Skeletal muscle satellite cell (primary cell): ENCODE results near the gene HCK.
A peak's percentile ranks its signal among the peaks of the same experiment; 100 is the strongest.

Source experiments
- H3K27me3 ChIP-seq: 2 replicates; pipeline ENCODE4 v1.7.0; 2013; ENCODE audit warnings: low read length; ENCODE audit not compliant: control insufficient read depth, insufficient read depth
- H3K36me3 ChIP-seq: 2 replicates; pipeline ENCODE4 v1.7.0; 2013; ENCODE audit warnings: mild to moderate bottlenecking, control low read depth, low read length; ENCODE audit not compliant: insufficient read depth
- H3K4me1 ChIP-seq: 2 replicates; pipeline ENCODE4 v1.7.0; 2013; ENCODE audit warnings: low read length; ENCODE audit not compliant: control insufficient read depth, insufficient read depth
- H3K4me2 ChIP-seq: 2 replicates; pipeline ENCODE4 v1.7.0; 2013; ENCODE audit warnings: mild to moderate bottlenecking, low read length
- H3K4me3 ChIP-seq: 2 replicates; pipeline ENCODE4 v1.7.0; 2013; ENCODE audit warnings: low read length
- H3K9ac ChIP-seq: 2 replicates; pipeline ENCODE4 v1.7.0; 2013; ENCODE audit warnings: mild to moderate bottlenecking, low read depth, low read length, moderate library complexity
- H3K9me3 ChIP-seq: replicated peaks from 2 replicates; pipeline ENCODE4 v1.7.0; 2013; ENCODE audit warnings: mild to moderate bottlenecking, control low read depth, low read length

The HCK gene

GRCh38 chr20:32017711-32018251, 34.3 kb upstream of the HCK start:
- no peaks in the 10 kb centered on the region for H3K36me3 ChIP-seq
- no peak overlapping the region for H3K4me3 ChIP-seq
- H3K4me1 ChIP-seq = no peaks in the 10 kb centered on the region
- no peak overlapping the region for H3K4me2 ChIP-seq
- no peak overlapping the region for H3K9ac ChIP-seq
- H3K9me3 ChIP-seq = no peaks in the 10 kb centered on the region
- peaks cover 74% of the 10 kb centered on the region for H3K27me3 ChIP-seq

GRCh38 chr20:32018269-32019155, 33.5 kb upstream of the HCK start:
- no peaks in the 10 kb centered on the region for H3K36me3 ChIP-seq
- H3K27me3 ChIP-seq = peaks cover 73% of the 10 kb centered on the region

GRCh38 chr20:32019156-32019510, 32.9 kb upstream of the HCK start:
- H3K9me3 ChIP-seq = no peaks in the 10 kb centered on the region
- no peak overlapping the region for H3K9ac ChIP-seq
- no peak overlapping the region for H3K4me2 ChIP-seq
- H3K4me1 ChIP-seq = no peaks in the 10 kb centered on the region
- H3K4me3 ChIP-seq = no peak overlapping the region
- peaks cover 73% of the 10 kb centered on the region for H3K27me3 ChIP-seq
- H3K36me3 ChIP-seq = no peaks in the 10 kb centered on the region

More at GRCh38 chr20:32018269-32019155, 33.5 kb upstream of the HCK start:
- H3K4me1 ChIP-seq = no peaks in the 10 kb centered on the region
- peak overlapping the region; percentile 65 for H3K4me2 ChIP-seq
- H3K4me3 ChIP-seq = peak overlapping the region; percentile 34
- no peaks in the 10 kb centered on the region for H3K9me3 ChIP-seq
- no peak overlapping the region for H3K9ac ChIP-seq

- Histone ChIP-seq H3K4me1 (no peaks in the 10 kb centered on the region), H3K27me3 (peaks cover 69% of the 10 kb centered on the region), H3K4me3 (no peak overlapping the region), H3K4me2 (no peak overlapping the region), H3K9me3 (no peaks in the 10 kb centered on the region), H3K36me3 (no peaks in the 10 kb centered on the region), H3K9ac (no peak overlapping the region)
These were observed 32.2 kb upstream of the HCK start for GRCh38 chr20:32019563-32020463.

GRCh38 chr20:32021091-32021490, 31.0 kb upstream of the HCK start:
- no peak overlapping the region for H3K9ac ChIP-seq
- no peak overlapping the region for H3K4me2 ChIP-seq
- no peaks in the 10 kb centered on the region for H3K4me1 ChIP-seq
- H3K4me3 ChIP-seq = no peak overlapping the region
- no peaks in the 10 kb centered on the region for H3K36me3 ChIP-seq
- no peaks in the 10 kb centered on the region for H3K9me3 ChIP-seq
- H3K27me3 ChIP-seq = peaks cover 69% of the 10 kb centered on the region

GRCh38 chr20:32024683-32025295, 27.3 kb upstream of the HCK start:
- no peaks in the 10 kb centered on the region for H3K36me3 ChIP-seq
- no peak overlapping the region for H3K4me2 ChIP-seq
- no peaks in the 10 kb centered on the region for H3K4me1 ChIP-seq
- no peak overlapping the region for H3K9ac ChIP-seq
- no peaks in the 10 kb centered on the region for H3K9me3 ChIP-seq
- no peak overlapping the region for H3K4me3 ChIP-seq
- peaks cover 79% of the 10 kb centered on the region for H3K27me3 ChIP-seq

- peaks cover 76% of the 10 kb centered on the region for H3K27me3 ChIP-seq
- H3K4me3 ChIP-seq = no peak overlapping the region
- H3K9ac ChIP-seq = no peak overlapping the region
- no peaks in the 10 kb centered on the region for H3K9me3 ChIP-seq
- peaks cover 3% of the 10 kb centered on the region for H3K4me1 ChIP-seq
- no peak overlapping the region for H3K4me2 ChIP-seq
- no peaks in the 10 kb centered on the region for H3K36me3 ChIP-seq
These were observed 24.4 kb upstream of the HCK start for GRCh38 chr20:32027643-32028042.

- no peaks in the 10 kb centered on the region for H3K36me3 ChIP-seq
- peaks cover 79% of the 10 kb centered on the region for H3K27me3 ChIP-seq
- H3K4me3 ChIP-seq = no peak overlapping the region
- no peak overlapping the region for H3K4me2 ChIP-seq
- no peaks in the 10 kb centered on the region for H3K9me3 ChIP-seq
- no peak overlapping the region for H3K9ac ChIP-seq
- H3K4me1 ChIP-seq = peaks cover 3% of the 10 kb centered on the region
These were observed 23.2 kb upstream of the HCK start for GRCh38 chr20:32028647-32029372.

- Histone ChIP-seq H3K36me3 (no peaks in the 10 kb centered on the region), H3K4me3 (no peak overlapping the region), H3K27me3 (peaks cover 82% of the 10 kb centered on the region), H3K4me1 (peaks cover 3% of the 10 kb centered on the region), H3K9ac (no peak overlapping the region), H3K9me3 (no peaks in the 10 kb centered on the region), H3K4me2 (no peak overlapping the region)
These were observed 22.5 kb upstream of the HCK start for GRCh38 chr20:32029561-32029960.

- no peak overlapping the region for H3K9ac ChIP-seq
- H3K9me3 ChIP-seq = no peaks in the 10 kb centered on the region
- H3K4me2 ChIP-seq = peak overlapping the region; percentile 70
- H3K27me3 ChIP-seq = peaks cover 89% of the 10 kb centered on the region
- peaks cover 3% of the 10 kb centered on the region for H3K4me1 ChIP-seq
- H3K4me3 ChIP-seq = no peak overlapping the region
- no peaks in the 10 kb centered on the region for H3K36me3 ChIP-seq
These were observed 20.8 kb upstream of the HCK start for GRCh38 chr20:32031007-32031958.
